GM19193 (cell line): ENCODE measurements around the gene SSU72.

Experiments
- POLR2A ChIP-seq: IDR thresholded peaks from 4 replicates; pipeline ENCODE4 v1.6.1; 2011; ENCODE audit not compliant: insufficient read depth, insufficient read length; ENCODE audit errors: extremely low read depth

SSU72 gene

DNA sequence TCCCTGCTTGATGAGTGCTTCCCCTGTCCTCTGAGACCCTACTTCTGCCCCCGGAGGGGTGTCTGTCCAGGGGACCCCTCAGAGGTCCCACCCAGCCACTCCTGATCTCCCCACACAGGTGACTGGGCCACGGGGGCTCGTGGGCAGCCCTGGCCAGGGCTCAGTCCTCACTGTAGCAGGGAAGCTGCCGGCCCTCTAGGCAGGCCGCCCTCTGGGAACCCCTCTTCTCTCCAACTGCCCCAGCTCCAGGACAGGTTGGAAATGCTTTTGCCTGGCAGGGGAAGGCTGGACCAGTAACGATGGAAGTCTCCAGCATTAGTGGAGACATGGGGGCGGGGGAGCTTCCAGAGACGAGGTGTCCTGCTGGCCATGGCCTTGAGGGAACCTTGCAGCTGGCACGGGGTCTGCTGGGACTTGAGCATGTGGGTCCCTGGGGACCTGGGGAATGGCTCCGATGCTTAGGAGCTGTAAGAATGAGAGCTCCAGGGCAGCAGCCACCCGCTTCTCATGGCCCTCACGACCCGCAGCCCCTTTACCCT lies 28.4 kb upstream of the SSU72 start:
- TF ChIP-seq POLR2A: no peak

DNA sequence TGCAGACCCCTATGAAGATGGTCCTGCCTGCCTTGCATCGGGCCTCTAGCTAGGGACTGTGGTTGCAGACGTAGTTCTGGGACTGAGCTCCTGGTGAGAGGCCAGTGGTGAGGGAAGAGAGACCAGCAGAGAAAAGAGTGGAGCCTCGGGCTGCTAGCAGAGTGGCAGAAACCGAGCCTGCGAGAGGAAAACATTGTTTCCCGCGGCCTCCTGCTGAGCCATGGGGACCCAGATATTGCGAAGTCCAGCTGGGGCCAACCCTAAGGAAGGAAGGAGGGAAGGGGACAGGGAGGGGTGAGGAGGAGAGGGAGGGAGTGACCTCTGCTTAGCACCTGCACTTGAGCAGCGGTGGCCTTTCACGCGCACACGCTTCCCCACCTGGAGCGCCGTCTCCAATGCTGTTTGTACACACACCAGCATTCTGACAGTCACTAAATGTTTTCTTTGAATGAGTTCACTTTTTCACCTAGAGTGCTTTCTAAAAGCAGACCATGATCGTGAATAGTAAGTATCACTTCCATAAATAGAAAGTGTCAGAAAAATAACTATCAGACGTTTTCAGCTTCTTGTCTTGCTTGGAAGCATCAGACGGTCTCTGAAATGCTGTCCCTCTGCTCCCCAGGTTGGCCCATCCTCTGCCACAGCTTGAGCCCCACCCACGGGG lies 27.8 kb upstream of the SSU72 start:
- no peak for TF ChIP-seq POLR2A

DNA sequence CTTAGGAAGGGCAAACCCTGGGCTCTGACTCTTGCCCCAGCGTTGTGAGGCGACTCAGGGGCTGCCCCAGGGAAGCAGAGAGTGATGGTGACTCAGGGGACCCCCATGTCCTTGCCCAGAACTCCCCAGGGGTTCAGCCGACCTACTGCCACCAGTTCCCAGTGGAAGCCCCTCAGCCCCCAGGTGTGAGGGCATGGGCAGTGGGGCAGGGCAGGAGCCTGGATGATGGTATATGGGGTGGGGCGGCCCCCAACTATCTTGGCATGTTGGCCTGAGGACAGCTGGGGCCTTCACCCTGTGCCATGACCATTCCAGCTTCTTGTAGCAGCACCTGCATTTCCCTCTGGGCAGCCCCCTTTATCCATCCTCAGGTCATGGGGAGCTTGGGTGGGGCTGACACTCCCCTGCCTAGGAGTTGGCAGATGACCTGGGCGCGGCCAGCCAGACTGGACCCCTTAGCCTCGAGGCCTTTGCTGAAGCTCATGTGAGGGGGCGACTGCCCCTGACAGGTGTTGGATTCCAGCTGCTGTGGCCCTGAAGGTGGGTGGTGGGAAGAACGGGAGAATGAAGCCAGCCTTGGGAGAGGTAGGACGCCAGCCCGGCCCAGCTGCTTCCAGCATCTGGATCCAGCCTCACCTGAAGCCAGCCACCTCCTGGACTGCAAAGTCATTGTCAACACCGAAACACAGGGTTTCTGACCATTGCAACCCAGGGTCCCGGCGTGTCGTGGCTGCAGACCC lies 27.1 kb upstream of the SSU72 start:
- TF ChIP-seq POLR2A: no peak

DNA sequence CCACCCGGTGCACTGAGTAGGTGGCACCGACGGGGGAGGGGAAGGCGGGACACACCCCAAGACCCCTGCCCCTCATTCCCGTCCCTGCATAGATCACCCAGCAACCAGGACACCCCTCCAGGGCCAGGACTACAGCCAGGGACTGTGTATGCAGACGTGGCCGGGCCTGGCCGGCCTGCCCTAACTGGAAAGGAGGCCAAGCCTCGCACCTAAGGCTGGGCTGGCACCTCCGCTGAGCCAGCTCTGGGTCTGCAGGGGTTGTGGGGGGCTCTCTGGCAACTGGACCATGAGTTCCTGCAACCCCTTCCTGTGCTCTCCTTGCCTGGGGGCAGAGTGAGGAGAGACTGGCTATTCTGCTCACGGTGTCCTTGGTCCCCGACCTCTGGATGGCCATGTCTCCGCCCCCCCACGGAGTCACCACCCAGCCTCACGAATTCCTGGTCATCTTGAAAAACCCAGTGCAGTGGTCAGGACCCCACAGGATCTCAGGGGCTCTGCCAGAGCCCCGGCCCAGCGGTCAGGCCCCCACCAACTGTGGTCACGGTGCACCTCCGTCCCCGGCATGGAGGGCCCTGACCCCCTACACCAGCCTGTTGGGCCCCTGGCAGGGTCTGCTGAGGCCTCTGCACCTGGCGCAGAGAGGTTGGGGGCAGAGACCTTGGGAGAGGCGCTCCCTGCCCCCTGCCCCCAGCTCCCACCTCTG lies 26.3 kb upstream of the SSU72 start:
- no peak for TF ChIP-seq POLR2A

DNA sequence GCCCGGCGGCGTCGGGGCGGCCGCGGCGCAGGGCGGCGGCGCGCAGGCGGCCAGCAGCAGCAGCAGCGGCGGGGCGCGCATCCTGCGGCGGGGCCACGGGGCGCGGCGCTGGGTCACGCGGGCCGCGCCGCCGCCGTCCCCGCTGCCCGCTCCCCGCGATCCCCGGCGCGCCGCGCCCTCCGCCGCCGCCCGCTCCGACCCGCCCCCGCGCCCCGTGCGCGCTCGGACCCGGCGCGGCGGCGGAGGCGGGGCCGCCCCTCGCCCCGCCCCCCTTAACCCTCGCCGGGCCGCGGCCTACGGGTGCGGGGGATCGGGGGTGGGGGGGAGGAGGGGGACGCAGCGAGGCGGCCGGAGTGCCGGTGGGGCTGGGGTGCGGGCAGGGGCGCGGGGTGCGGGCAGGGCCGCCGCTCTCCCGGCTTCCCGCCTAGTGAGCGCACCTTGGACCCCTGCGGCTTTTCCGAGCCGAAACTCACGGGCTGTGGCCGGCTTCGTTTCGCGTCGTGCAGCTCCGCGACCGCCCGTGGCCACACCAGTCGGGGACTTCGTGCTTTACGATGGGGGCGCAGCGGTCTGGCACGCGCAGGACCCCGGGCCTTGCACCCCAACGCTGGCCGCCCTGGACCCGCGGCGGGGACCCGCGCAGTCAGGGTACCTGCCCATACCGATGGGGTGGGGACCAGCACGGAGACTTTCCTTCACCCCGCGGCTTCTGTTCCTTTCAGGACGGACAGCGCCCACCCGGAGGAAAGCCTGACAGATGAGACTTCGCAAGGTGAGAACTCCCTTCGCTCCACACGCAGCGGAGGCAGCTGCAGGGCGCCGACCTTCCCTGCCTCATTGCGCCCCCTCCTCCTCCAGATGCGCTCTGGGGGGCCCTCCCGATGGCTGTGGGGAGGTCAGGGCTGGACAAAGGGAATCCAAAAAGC lies 25.5 kb upstream of the SSU72 start, which contains the start of gene FNDC10:
FNDC10 (minus strand) TSS at position 201 of the 926 bp plus-strand sequence; CDS start at position 81, 120 bp downstream.
- no peak for TF ChIP-seq POLR2A

DNA sequence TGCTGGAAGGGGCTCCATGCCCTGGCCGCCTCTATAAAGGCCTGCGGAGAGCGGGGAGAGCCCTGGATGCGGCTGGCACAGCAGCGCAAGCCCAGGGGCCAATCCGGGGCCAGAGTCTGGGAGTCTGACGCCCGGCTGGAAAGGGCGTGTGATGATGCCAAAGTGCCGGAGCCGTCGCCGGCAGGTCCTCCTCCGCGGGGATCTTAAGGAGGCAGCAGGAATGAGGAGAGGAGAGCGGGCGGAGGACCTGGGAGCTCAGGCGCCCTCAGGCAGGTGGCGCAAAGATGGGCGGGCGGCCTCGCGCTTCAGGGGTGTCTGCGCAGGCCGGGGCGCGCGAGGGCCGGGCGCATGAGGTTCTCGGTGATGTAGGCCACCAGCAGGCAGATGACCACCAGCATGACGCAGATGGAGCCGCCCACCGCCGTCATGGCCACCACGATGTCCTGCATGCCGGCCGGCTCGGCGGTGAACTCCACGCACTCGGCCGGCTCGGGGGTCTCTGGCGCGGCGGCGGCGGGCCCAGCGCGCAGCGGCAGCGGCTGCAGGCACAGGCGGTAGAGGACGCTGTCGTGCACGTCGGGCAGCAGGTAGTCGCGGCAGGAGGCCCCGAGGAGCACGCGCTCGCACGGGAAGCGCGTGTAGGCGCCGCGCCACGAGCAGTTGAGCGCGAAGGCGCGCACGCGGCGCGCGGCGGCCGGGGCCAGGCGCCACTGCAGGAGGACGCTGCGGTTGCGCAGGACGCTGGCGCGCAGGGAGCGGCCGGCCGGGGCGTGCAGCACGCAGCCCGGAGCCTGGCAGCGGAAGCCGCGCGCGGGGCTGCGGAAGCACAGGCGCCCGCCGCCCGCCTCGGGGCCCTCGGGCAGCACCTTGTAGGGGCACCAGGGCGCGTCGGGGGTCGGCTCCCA lies 24.6 kb upstream of the SSU72 start:
- TF ChIP-seq POLR2A: no peak

DNA sequence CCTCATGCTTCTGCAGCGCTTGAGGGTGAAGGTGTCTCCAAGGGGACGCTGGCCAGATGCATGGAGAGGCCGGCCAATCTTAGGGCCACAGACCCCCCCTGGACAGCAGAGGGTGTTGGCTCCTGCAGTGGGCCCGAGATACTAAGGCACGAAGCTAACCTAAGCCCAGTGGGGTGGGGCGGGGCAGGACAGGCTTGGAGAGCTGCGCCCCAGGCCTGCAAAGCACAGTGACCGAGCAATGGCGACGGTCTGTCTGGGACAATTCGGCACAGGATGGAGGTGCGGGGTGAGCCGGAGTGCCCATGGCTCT lies 24.0 kb upstream of the SSU72 start:
- TF ChIP-seq POLR2A: no peak

DNA sequence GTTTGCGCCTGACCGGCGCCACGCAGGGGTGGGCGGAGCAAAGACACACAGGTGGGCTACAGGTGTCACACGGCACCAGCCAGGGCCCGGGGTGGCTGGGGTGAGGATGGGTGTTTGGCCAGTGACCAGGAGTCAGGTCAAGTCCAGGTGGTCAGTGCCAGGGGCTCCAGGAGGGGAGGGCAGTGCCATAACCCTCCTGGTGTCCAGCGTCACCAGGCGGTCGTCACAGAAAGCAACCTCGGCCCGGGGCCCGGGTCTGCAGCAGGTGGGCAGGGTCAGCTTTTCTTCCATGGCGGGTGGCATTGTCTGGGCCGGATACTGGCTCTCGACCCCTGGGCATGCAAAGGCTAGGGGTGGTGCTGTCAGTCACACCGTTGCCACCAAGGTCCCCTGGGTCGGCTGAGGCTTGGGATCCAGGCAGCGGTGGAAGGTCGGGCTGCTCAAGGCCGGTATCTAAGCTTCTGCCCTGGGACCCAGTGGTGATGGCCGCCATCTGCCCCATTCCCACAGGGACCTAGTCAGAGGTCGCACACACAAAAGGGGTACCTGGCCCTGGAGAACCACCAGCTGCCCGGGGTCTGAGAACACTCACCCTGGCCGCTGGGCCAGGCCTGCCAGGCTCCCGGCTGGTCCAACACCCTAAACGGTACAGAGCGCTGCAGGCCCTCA lies 23.5 kb upstream of the SSU72 start:
- TF ChIP-seq POLR2A: no peak

DNA sequence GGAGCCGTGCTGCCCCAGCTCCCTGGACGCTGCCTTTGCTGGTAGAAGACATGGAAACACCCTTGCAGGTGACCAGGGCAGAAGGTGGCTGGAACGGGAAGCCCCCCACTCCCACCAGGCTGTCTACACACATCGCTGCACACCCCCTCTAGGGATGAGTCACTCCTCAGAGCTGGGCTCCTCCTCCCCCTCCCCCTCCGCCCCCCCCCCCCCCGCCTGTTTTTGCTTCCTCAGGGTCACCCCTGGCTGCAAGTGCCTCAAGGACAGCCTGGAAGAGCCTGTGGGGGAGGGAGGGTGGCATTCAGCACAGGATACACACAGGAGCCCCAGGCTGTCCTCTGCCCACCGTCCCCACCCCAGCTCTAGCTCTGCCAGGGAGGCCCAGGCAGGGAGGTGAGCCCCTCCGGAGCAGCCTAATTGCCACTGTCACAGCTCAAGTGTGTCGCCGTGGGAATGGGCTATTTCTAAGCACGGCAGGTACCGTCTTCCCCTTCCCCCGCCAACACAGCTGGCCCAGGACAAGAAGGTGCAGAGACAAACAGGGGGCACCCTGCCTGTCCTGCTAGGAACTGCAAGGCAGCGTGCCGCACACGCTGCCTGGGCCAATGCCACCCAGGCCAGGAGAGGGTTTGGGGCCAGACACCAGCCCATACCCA lies 22.7 kb upstream of the SSU72 start:
- TF ChIP-seq POLR2A: no peak

DNA sequence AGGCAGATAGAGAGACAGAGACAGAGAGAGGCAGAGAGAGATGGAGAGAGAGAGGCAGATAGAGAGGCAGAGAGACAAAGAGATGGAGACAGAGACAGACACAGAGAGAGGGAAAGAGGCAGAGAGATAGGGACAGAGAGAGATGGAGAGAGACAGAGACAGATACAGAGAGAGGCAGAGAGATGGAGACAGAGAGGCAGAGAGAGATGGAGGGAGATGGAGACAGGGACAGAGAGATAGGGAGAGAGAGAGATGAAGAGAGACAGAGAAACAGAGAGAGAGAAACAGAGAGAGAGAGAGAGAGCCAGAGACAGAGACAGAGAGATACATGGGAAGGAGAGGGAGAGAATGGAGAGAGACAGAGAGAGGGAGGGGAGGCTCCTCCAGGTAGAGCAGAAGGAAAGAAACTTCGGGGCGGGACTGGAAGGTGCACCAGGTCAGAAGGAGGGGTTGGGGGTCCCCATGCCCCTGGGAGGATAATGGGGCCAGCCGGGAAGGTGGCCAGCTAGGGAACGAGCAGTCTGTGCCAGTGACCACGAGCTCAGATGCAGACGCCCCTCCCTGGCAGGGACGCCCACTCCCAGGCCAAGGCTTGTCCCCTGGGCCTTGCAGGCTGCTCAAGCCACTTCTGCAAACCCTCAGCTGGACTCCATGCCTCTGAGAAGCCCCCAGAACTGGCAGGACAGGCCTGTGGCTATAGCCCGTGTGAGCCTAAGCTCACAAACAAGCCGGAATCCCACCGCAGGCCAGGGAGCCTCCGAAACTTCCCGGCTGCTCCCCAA lies 22.0 kb upstream of the SSU72 start:
- no peak for TF ChIP-seq POLR2A

DNA sequence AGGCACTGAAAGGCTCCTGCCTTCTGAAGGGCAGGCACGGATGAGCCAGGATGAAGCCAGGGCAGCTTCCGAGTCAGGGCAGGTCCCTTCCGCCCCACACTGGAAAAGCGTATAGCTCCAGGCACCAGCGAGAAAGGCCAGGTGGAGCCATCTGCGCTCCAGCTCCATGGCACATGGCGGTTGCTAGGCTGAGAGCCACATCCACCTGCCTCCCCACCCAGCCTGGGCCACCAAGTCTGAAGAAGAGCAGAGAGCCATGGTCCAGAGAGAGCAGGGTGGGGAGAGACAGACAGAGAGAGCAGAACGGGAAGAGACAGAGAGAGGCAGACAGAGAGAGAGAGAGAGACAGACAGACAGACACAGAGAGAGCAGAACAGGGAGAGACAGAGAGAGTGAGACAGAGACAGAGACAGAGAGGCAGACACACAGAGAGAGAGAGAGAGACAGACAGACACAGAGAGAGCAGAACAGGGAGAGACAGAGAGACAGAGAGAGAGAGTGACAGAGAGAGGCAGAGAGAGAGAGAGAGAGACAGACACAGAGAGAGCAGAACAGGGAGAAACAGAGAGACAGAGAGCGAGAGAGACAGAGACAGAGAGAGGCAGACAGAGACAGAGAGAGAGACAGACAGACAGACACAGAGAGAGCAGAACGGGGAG lies 20.1 kb upstream of the SSU72 start:
- TF ChIP-seq POLR2A: no peak
